Natural killer cell (primary cell): ENCODE results near the gene FBXO10. TPM values are rescaled to one million over a fixed set of nuclear protein-coding genes. Genes with fewer than 3 reads are reported as not detected.

Experiments used
- ATAC-seq, 3 donors: fragments of 150-1000 bp in 2 of 3; fragments of 200-7000 bp in 1 of 3; cut with Tn5 transposase; 1 replicate in 1 of 3; 2 replicates in 2 of 3; pipeline ENCODE4 v1.10.0; 2021; ENCODE audit warnings: mild to moderate bottlenecking in 2 of 3, moderate library complexity in 2 of 3
- DNase-seq, 2 donors: peaks; one replicate each; pipeline versions ENCODE4 v3.0.0 to v3.0.0-alpha.2; 2013 to 2021; ENCODE audit warnings: mixed read lengths in 1 of 2
- H3K27ac ChIP-seq: one replicate; pipeline ENCODE4 v1.5.1; 2013; ENCODE audit warnings: mild to moderate bottlenecking, low read length
- H3K27me3 ChIP-seq: one replicate; pipeline ENCODE4 v1.6.1; 2013; ENCODE audit warnings: low read length; ENCODE audit not compliant: control insufficient read depth, insufficient read depth
- H3K36me3 ChIP-seq: one replicate; pipeline ENCODE4 v1.6.1; 2013; ENCODE audit warnings: low read length; ENCODE audit not compliant: control insufficient read depth, insufficient read depth
- H3K4me1 ChIP-seq: one replicate; pipeline ENCODE4 v1.6.1; 2013; ENCODE audit warnings: low read length; ENCODE audit not compliant: control insufficient read depth, insufficient read depth
- H3K4me3 ChIP-seq: one replicate; pipeline ENCODE4 v1.5.1; 2013; ENCODE audit warnings: low read length
- H3K9me3 ChIP-seq: one replicate; pipeline ENCODE4 v1.6.1; 2013; ENCODE audit warnings: low read length; ENCODE audit not compliant: control insufficient read depth, insufficient read depth
- H3K27ac Mint-ChIP-seq, 2 donors: one replicate each; pipeline ENCODE4 v1.8.0; 2022; ENCODE audit warnings: mild to moderate bottlenecking in 2 of 2, mixed read lengths in 2 of 2, moderate library complexity in 1 of 2
- H3K27me3 Mint-ChIP-seq, 2 donors: one replicate each; pipeline ENCODE4 v1.8.0; 2022; ENCODE audit warnings: low read depth in 2 of 2, mixed read lengths in 2 of 2
- H3K36me3 Mint-ChIP-seq: one replicate; pipeline ENCODE4 v1.8.0; 2022; ENCODE audit warnings: mixed read lengths
- H3K4me1 Mint-ChIP-seq, 2 donors: one replicate each; pipeline ENCODE4 v1.8.0; 2022; ENCODE audit warnings: mixed read lengths in 2 of 2
- H3K4me3 Mint-ChIP-seq: one replicate; pipeline ENCODE4 v1.8.0; 2022; ENCODE audit warnings: mild to moderate bottlenecking, moderate library complexity, mixed read lengths
- H3K9me3 Mint-ChIP-seq, 2 donors: one replicate each; pipeline ENCODE4 v1.8.0; 2022; ENCODE audit warnings: mixed read lengths in 2 of 2
- CTCF ChIP-seq: fragments of 200-600 bp; IDR thresholded peaks from one replicate; pipeline ENCODE4 v1.8.0; 2022; ENCODE audit warnings: antibody characterized with exemption
- WGBS: methylation state at CpG from one replicate; pipeline ENCODE4 v1.1.7; 2013; ENCODE audit warnings: missing lambda C conversion rate; ENCODE audit not compliant: insufficient coverage; 5-methylcytosine and 5-hydroxymethylcytosine counted together
- intact Hi-C: fragments of 100-400 bp; cut with micrococcal nuclease; formaldehyde crosslinking; loops from one replicate; pipeline ENCODE4 v1.14.2; 2022
- total RNA-seq, 4 donors: library from RNA; stranded (reverse); fragments of 120-200 nt in 1 of 4; gene quantifications; one replicate each; pipeline versions ENCODE4 v1.2.3 to v1.2.4, GENCODE V29; 2013 to 2022

Gene FBXO10
- total RNA-seq, 3 donors from 2014 or later (not counting 1 experiment from before 2014, with no cell fraction given), result 1.7 to 2.2 (median 2.1) TPM

- Mint-ChIP-seq H3K4me1 (peaks cover 32 to 33% of the 10 kb centered on the region in 2 donors), H3K36me3 (peaks cover 14% of the 10 kb centered on the region), H3K4me3 (no peak overlapping the region), H3K9me3 (no peaks in the 10 kb centered on the region), H3K27me3 (no peaks in the 10 kb centered on the region), H3K27ac (no peak overlapping the region)
- ATAC-seq (no peak), DNase-seq (no peak)
- Histone ChIP-seq H3K27ac (no peak overlapping the region), H3K36me3 (peaks cover 44% of the 10 kb centered on the region), H3K4me1 (peaks cover 18% of the 10 kb centered on the region), H3K9me3 (no peaks in the 10 kb centered on the region), H3K27me3 (no peaks in the 10 kb centered on the region), H3K4me3 (no peak overlapping the region)
- no peak for TF ChIP-seq CTCF
- WGBS, result 84% methylated on average over 2 of the region's 4 CpGs
- intact Hi-C loops, result no loop called here
These were observed 11.3 kb upstream of the FBXO10 start for GRCh38 chr9:37587521-37587920.

GRCh38 chr9:37583522-37584121 is 7.4 kb upstream of the FBXO10 start:
- no peak overlapping the region for H3K4me3 Mint-ChIP-seq
- no peaks in the 10 kb centered on the region for H3K27me3 Mint-ChIP-seq
- Histone ChIP-seq H3K4me1 (no peaks in the 10 kb centered on the region), H3K27ac (no peak overlapping the region), H3K4me3 (no peak overlapping the region), H3K27me3 (no peaks in the 10 kb centered on the region), H3K9me3 (no peaks in the 10 kb centered on the region), H3K36me3 (peaks cover 57% of the 10 kb centered on the region)
- no peak for TF ChIP-seq CTCF
- no peak for ATAC-seq
- H3K4me1 Mint-ChIP-seq, result peaks cover 5 to 8% of the 10 kb centered on the region in 2 donors
- H3K9me3 Mint-ChIP-seq, result no peaks in the 10 kb centered on the region
- no peak for DNase-seq
- WGBS, result 96% methylated on average over 3 of the region's 3 CpGs
- peaks cover 14% of the 10 kb centered on the region for H3K36me3 Mint-ChIP-seq
- intact Hi-C loops, result no loop called here
- peak overlapping the region in 1 of 2 donors; percentile 58 for H3K27ac Mint-ChIP-seq

GRCh38 chr9:37582548-37583157 is 6.5 kb upstream of the FBXO10 start:
- Histone ChIP-seq H3K27ac (no peak overlapping the region), H3K4me1 (no peaks in the 10 kb centered on the region), H3K36me3 (peaks cover 50% of the 10 kb centered on the region), H3K9me3 (no peaks in the 10 kb centered on the region), H3K27me3 (no peaks in the 10 kb centered on the region), H3K4me3 (no peak overlapping the region)
- ATAC-seq, result peak in 2 of 3 donors; percentile 57 to 63
- intact Hi-C loops, result no loop called here
- Mint-ChIP-seq H3K36me3 (peaks cover 14% of the 10 kb centered on the region), H3K4me1 (peaks cover 5 to 8% of the 10 kb centered on the region in 2 donors), H3K4me3 (no peak overlapping the region), H3K27me3 (no peaks in the 10 kb centered on the region), H3K9me3 (no peaks in the 10 kb centered on the region), H3K27ac (no peak overlapping the region)
- peak in 1 of 2 donors; percentile 63 for DNase-seq
- peak; percentile 65 for TF ChIP-seq CTCF
- WGBS, result 93% methylated on average over 5 of the region's 6 CpGs
